ENCODE results near the gene TXNRD3. TPM values are rescaled to one million over a fixed set of nuclear protein-coding genes. Genes with fewer than 3 reads are reported as not detected.
A peak's percentile ranks its signal among the peaks of the same experiment; 100 is the strongest.
"Not testable (repeated sequence)": the region's sequence is repeated elsewhere in the genome, so short reads cannot be mapped to it uniquely, and the experiment has no call there.

TXNRD3 gene
- total RNA-seq, 2 experiments from 2014 or later, result not detected

DNA sequence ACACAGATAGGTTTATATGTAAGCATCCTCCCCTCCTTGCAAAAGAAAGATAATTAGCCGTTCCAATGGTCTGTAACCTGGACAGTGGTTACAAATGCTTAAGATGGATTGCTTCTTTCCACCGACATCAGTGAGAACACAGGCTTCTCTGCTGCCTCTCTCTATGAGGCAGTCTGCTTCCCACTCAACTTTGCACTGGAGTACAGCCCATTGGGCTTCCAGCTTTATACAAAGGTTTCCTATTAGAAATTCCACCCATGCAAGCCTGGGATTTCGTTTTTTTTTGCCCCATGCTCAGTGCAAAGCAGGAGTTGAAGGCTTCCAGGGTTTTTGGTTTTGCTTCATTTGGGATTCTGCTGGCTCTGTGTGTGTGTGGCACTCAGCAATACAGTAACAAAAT lies 48.9 kb downstream of the TXNRD3 start:
- H3K4me3 ChIP-seq (ENCODE audit: low read depth, low read length, poor library complexity, severe bottlenecking), result no peak overlapping the region
- DNase-seq (ENCODE audit: low spot score), result no peak
- H3K4me1 ChIP-seq (ENCODE audit: insufficient read depth, low read length, poor library complexity, severe bottlenecking), result no peaks in the 10 kb centered on the region
- POLR2A ChIA-PET, result interaction anchor here (0.7 kb wide), 1 partner anchor 323 kb away, joined by 3 read pairs; no protein-coding TSS in a partner anchor
- H3K27ac ChIP-seq (ENCODE audit: low read depth, low read length, poor library complexity, severe bottlenecking), result no peak overlapping the region
- H3K36me3 ChIP-seq (ENCODE audit: insufficient read depth, low read length), result no peaks in the 10 kb centered on the region
- H3K79me2 ChIP-seq (ENCODE audit: insufficient read depth, low read depth, low read length), result no peaks in the 10 kb centered on the region
- BruUV-seq (replicated peaks), result no TSS peak
- no peak overlapping the region for H3K4me2 ChIP-seq (ENCODE audit: low read length)
- intact Hi-C loops (cut with micrococcal nuclease; ENCODE audit: unreplicated experiment), result no loop called here
- no peaks in the 10 kb centered on the region for H3K9me2 ChIP-seq (ENCODE audit: insufficient read depth, low read length)
- no peak overlapping the region for H2AFZ ChIP-seq (ENCODE audit: low read length)
- CTCF ChIA-PET (ENCODE audit: unreplicated experiment), result no interaction called here
- TF ChIP-seq EZH2phosphoT487 (IDR thresholded peaks at IDR 0.05; ENCODE audit: borderline replicate concordance, low read depth, low read length), result no peak
- TF ChIP-seq, protein P1, sequence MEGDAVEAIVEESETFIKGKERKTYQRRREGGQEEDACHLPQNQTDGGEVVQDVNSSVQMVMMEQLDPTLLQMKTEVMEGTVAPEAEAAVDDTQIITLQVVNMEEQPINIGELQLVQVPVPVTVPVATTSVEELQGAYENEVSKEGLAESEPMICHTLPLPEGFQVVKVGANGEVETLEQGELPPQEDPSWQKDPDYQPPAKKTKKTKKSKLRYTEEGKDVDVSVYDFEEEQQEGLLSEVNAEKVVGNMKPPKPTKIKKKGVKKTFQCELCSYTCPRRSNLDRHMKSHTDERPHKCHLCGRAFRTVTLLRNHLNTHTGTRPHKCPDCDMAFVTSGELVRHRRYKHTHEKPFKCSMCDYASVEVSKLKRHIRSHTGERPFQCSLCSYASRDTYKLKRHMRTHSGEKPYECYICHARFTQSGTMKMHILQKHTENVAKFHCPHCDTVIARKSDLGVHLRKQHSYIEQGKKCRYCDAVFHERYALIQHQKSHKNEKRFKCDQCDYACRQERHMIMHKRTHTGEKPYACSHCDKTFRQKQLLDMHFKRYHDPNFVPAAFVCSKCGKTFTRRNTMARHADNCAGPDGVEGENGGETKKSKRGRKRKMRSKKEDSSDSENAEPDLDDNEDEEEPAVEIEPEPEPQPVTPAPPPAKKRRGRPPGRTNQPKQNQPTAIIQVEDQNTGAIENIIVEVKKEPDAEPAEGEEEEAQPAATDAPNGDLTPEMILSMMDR (conservative IDR thresholded peaks at IDR 0.05; ENCODE audit: low read length), result no peak
- no peaks in the 10 kb centered on the region for H3K9me3 ChIP-seq (ENCODE audit: low read length)
- H4K20me1 ChIP-seq (ENCODE audit: insufficient read depth, low read length), result no peaks in the 10 kb centered on the region

DNA sequence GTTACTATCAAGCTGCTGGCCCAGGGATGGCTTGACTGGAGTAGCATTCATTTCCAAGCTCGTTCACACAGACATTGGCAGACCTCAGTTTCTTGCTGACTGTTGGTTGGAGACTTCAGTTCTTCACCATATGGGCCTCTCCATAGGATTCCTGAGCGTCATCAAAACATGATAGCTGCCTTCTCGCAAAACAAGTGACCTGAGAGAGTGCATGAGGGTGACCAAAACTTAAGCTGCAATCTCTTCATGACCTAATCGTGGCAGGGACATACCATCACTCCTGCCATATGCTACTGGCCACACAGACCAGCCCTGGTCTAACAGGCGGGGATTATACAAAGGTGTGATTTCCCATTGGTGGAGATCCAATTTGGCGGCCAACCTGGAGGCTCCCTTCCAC lies 50.2 kb downstream of the TXNRD3 start:
- intact Hi-C loops (cut with micrococcal nuclease; ENCODE audit: unreplicated experiment), result no loop called here
- CTCF ChIA-PET (ENCODE audit: unreplicated experiment), result no interaction called here
- no peaks in the 10 kb centered on the region for H3K4me1 ChIP-seq (ENCODE audit: insufficient read depth, low read length, poor library complexity, severe bottlenecking)
- no peaks in the 10 kb centered on the region for H3K9me2 ChIP-seq (ENCODE audit: insufficient read depth, low read length)
- H3K79me2 ChIP-seq (ENCODE audit: insufficient read depth, low read depth, low read length), result no peaks in the 10 kb centered on the region
- H3K4me2 ChIP-seq (ENCODE audit: low read length), result no peak overlapping the region
- no peaks in the 10 kb centered on the region for H4K20me1 ChIP-seq (ENCODE audit: insufficient read depth, low read length)
- DNase-seq (ENCODE audit: low spot score), result no peak
- H3K4me3 ChIP-seq (ENCODE audit: low read depth, low read length, poor library complexity, severe bottlenecking), result no peak overlapping the region
- no peak overlapping the region for H3K27ac ChIP-seq (ENCODE audit: low read depth, low read length, poor library complexity, severe bottlenecking)
- H3K9me3 ChIP-seq (ENCODE audit: low read length), result no peaks in the 10 kb centered on the region
- POLR2A ChIA-PET, result no interaction called here
- no TSS peak for BruUV-seq (replicated peaks)
- TF ChIP-seq, protein P1 (conservative IDR thresholded peaks at IDR 0.05; ENCODE audit: low read length), result no peak
- no peak for TF ChIP-seq EZH2phosphoT487 (IDR thresholded peaks at IDR 0.05; ENCODE audit: borderline replicate concordance, low read depth, low read length)
- no peaks in the 10 kb centered on the region for H3K36me3 ChIP-seq (ENCODE audit: insufficient read depth, low read length)
- H2AFZ ChIP-seq (ENCODE audit: low read length), result no peak overlapping the region

DNA sequence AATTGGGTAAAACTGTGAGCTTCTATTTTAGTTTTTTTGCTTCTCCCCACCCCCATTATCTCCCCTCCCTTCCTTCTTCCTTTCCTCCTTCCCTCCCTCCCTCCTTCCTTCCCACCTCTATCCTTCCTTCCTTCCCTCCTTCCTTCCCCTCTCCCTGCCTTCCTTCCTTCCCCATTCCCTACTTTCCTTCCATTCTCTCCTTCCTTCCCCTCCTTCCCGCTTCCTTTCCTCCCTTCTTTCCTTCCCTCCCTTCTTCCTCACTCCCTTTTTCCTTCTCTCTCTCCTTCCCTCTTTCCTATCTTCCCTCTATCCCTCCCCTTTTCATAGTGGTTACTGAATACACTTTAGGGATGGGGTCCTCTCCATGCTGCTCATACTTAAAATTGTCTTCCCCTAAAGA lies 55.8 kb downstream of the TXNRD3 start:
- no TSS peak for BruUV-seq (replicated peaks)
- no peaks in the 10 kb centered on the region for H3K9me2 ChIP-seq (ENCODE audit: insufficient read depth, low read length)
- H3K9me3 ChIP-seq (ENCODE audit: low read length), result no peaks in the 10 kb centered on the region
- H3K4me2 ChIP-seq (ENCODE audit: low read length), result no peak overlapping the region
- no peaks in the 10 kb centered on the region for H3K36me3 ChIP-seq (ENCODE audit: insufficient read depth, low read length)
- ChIA-PET POLR2A (no interaction called here), CTCF (ENCODE audit: unreplicated experiment) (no interaction called here)
- H3K4me1 ChIP-seq (ENCODE audit: insufficient read depth, low read length, poor library complexity, severe bottlenecking), result no peaks in the 10 kb centered on the region
- TF ChIP-seq, protein P1 (conservative IDR thresholded peaks at IDR 0.05; ENCODE audit: low read length), result no peak
- no peak for TF ChIP-seq EZH2phosphoT487 (IDR thresholded peaks at IDR 0.05; ENCODE audit: borderline replicate concordance, low read depth, low read length)
- no peak overlapping the region for H3K4me3 ChIP-seq (ENCODE audit: low read depth, low read length, poor library complexity, severe bottlenecking)
- no peak for DNase-seq (ENCODE audit: low spot score)
- intact Hi-C loops (cut with micrococcal nuclease; ENCODE audit: unreplicated experiment), result no loop called here
- H2AFZ ChIP-seq (ENCODE audit: low read length), result no peak overlapping the region
- no peak overlapping the region for H3K27ac ChIP-seq (ENCODE audit: low read depth, low read length, poor library complexity, severe bottlenecking)
- H3K79me2 ChIP-seq (ENCODE audit: insufficient read depth, low read depth, low read length), result no peaks in the 10 kb centered on the region
- no peaks in the 10 kb centered on the region for H4K20me1 ChIP-seq (ENCODE audit: insufficient read depth, low read length)

DNA sequence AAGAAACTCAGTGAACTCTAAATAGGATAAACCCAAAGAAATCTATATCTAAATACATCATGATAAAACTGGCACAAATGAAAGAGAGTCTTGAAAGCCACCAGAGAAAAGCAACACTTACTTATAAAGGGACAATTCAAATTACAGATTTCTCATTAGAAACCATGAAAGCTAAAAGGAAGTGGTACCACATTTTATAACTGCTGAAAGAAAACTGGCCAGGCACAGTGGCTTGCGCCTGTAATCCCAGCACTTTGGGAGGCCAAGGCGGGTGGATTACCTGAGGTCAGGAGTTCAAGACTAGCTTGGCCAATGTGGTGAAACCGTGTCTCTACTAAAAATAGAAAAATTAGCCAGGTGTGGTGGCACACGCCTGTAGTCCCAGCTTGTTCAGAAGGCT lies 59.4 kb downstream of the TXNRD3 start:
- BruUV-seq (replicated peaks); H3K4me1 ChIP-seq (ENCODE audit: insufficient read depth, low read length, poor library complexity, severe bottlenecking); H3K79me2 ChIP-seq (ENCODE audit: insufficient read depth, low read depth, low read length); POLR2A ChIA-PET; DNase-seq (ENCODE audit: low spot score); intact Hi-C loops (cut with micrococcal nuclease; ENCODE audit: unreplicated experiment); CTCF ChIA-PET (ENCODE audit: unreplicated experiment); H3K4me3 ChIP-seq (ENCODE audit: low read depth, low read length, poor library complexity, severe bottlenecking); H2AFZ ChIP-seq (ENCODE audit: low read length); H3K27ac ChIP-seq (ENCODE audit: low read depth, low read length, poor library complexity, severe bottlenecking); H3K9me2 ChIP-seq (ENCODE audit: insufficient read depth, low read length); H3K36me3 ChIP-seq (ENCODE audit: insufficient read depth, low read length); H4K20me1 ChIP-seq (ENCODE audit: insufficient read depth, low read length); H3K4me2 ChIP-seq (ENCODE audit: low read length); H3K9me3 ChIP-seq (ENCODE audit: low read length): not testable (repeated sequence)

DNA sequence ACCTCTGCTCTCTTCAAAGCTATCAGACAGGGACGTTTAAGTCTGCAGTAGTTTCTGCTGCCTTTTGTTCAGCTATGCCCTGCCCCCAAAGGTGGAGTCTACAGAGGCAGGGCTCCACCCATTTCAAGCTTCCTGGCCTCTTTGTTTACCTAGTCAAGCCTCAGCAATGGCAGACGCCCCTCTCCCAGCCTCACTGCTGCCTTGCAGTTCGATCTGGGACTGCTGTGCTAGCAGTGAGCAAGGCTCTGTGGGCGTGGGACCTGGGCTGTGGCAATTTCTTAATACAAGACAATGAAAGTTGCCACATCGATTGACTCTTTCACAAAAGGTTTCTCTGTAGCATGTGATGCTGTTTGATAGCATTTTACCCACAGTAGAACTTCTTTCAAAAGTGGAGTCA lies 63.4 kb downstream of the TXNRD3 start:
- H3K79me2 ChIP-seq (ENCODE audit: insufficient read depth, low read depth, low read length); POLR2A ChIA-PET; H3K9me3 ChIP-seq (ENCODE audit: low read length); H3K4me1 ChIP-seq (ENCODE audit: insufficient read depth, low read length, poor library complexity, severe bottlenecking); H3K4me3 ChIP-seq (ENCODE audit: low read depth, low read length, poor library complexity, severe bottlenecking); intact Hi-C loops (cut with micrococcal nuclease; ENCODE audit: unreplicated experiment); H3K36me3 ChIP-seq (ENCODE audit: insufficient read depth, low read length); CTCF ChIA-PET (ENCODE audit: unreplicated experiment); H3K9me2 ChIP-seq (ENCODE audit: insufficient read depth, low read length); H3K4me2 ChIP-seq (ENCODE audit: low read length); H4K20me1 ChIP-seq (ENCODE audit: insufficient read depth, low read length); H2AFZ ChIP-seq (ENCODE audit: low read length); H3K27ac ChIP-seq (ENCODE audit: low read depth, low read length, poor library complexity, severe bottlenecking); BruUV-seq (replicated peaks): not testable (repeated sequence)
- peak; percentile 7 for DNase-seq (ENCODE audit: low spot score)
